GM10847 (cell line): Measurements from ENCODE around the gene TTC33.

Experiments
- POLR2A ChIP-seq: IDR thresholded peaks from 2 replicates; pipeline ENCODE4 v1.6.1; 2011; ENCODE audit not compliant: insufficient read length; ENCODE audit errors: extremely low read depth

The TTC33 gene

DNA sequence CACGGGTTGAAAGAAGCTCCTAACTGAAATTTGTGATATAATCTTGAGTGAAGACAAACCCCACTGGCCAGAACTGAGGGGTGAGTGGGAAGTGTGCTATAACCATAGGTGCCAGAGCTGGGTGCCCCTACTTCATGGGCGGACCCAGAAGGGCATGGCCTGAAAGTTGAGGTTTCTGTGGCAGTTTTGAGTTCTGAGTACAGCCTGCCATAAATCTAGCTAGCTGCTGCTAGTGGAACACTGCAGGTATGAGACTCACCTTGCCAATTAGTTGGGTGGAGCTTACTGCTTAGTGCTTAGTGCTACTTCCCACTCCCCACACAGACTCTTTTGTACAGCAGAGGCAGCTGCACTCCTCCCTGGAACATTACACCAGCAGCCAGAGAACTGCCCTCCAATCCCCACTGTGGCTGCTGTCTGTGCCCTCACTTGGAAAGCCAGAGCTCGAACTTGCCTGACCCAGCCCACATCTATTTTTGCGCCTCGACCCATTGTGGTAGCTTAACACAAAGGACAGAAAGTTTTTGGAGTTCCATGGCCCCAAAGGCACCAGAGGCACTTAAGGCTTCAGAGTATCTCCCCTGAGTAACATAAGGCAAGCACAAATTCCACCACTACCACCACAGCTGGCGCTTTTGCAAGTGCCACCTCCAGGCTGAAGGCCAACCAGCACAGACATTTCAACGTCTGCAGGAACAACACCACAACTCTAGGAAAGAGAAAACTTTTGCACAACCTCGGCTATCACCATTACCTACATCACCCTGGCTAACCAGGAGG lies 103.1 kb downstream of the TTC33 start:
- TF ChIP-seq POLR2A, result no peak

DNA sequence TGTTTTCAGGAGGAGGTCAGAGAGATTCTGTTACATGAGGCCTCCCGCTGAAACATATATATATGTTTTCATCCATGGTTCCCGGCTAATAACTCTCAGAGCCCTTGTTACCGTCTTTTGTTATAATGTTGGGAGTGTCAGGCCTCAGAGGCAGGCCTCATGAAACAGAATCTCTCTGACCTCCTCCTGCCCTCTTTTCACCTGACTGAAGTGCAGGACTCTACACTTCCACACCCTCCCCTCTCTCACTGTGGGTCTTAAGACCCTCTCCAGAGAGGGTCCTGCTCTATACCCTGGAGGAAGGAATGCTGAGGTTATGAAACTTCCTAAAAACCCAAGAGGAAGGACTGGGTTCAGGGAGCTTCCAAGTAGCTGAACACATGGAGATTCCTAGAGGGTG lies 104.6 kb downstream of the TTC33 start:
- no peak for TF ChIP-seq POLR2A

DNA sequence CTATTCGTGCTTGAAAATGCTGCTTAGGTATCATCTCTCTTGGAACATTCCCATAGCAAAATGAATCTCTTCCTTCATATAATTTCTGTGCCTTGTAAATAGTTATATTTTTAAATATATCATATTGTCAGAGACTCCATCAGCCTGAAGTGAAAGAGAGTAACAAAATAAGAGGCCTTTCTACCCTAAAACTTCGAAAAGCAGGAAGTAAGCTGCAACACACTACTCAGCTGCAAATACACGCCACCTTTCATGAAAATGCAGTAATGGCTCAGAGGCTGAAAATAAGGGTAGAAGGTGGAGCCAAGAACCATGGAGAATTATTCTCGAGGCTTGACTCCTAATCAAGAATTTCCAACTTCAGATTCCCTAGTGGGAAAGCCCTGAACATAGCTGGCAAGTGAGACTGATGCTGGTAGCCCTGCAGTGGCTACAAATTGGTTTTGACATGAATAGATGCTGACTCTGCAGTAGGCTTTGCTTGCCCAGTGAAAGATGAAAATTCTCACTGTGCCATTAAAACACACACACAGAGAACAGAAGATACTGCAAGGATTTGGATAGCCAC lies 106.2 kb downstream of the TTC33 start:
- no peak for TF ChIP-seq POLR2A

DNA sequence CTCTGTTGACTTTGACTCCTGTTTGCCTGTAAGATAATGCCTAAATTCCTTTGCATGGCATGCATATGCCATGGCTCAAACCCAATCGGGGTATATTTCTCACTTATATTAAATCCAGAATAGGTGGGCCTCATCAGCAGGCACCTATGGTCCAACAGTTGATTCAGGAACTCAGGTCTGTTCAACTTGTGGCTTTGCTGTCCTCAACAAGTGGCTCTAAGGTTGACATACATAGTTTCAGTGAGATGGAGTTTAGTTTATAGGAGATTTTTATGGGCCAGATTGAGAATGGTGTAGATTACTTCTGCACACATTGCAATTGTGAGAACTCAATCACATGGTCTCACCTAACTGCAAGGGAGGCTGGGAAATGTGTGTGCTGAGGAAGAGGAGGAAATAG lies 107.6 kb downstream of the TTC33 start:
- TF ChIP-seq POLR2A, result no peak

DNA sequence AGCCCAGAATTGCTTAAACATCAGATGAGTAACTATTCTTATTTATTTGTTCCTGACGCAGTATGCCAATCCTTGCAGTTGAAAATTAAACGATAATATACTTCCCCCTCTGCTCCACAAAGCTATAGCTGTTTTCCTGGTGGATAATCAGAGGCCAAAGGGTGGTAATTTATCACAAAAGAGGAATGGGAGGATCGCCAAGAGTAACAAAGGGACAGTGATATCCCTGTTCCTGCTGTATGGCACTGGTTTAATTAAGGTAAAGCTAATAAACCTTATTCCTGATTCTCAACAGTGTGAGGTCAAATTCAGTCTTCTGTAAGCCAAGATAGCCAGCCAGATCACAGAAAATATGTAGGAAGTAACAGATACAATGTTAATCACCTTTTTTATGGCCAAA lies 109.5 kb downstream of the TTC33 start:
- no peak for TF ChIP-seq POLR2A

DNA sequence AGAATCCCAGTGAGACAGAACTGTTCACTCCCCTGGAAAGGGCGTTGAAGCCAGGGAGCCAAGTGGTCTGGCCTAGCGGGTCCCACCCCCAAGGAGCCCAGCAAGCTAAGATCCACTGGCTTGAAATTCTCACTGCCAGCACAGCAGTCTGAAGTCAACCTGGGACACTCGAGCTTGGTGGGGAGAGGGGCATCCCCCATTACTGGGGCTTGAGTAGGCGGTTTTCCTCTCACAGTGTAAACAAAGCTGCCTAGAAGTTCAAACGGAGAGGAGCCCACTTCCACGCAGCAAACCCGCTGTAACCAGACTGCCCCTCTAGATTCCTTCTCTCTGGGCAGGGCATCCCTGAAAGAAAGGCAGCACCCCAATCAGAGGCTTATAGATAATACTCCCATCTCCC lies 121.2 kb downstream of the TTC33 start:
- TF ChIP-seq POLR2A, result no peak

DNA sequence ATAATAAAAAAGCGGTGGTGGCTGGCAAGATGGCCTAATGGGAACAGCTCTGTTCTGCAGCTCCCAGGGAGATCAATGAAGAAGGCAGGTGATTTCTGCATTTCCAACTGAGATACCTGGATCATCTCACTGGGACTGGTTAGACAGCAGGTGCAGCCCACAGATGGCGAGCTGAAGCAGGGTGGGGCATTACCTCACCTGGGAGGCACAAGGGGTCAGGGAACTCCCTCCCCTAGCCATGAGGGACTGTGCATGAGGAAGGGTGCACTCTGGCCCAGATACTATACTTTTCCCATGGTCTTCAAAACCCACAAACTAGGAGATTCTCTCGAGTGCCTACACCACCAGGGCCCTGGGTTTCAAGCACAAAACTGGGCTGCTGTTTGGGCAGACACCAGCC lies 121.6 kb downstream of the TTC33 start:
- no peak for TF ChIP-seq POLR2A

DNA sequence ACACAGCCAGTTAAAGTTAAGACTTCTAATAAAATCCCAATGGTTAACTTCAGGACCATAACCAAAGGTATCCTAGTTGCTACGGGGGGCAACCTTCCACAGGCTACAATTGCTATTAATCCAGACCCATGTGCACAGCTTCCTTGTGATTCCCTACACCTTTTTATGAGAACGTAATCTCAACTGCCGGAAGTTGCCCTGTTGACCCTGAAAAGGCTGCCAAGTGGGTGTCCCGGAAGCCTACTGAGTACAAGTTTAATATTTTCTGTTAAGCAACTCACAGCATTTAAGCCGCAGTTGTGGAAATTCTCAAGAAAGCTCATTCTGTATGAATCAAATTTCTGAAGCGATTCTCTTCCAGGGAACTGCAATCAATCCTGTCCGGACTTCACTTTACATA lies 124.5 kb downstream of the TTC33 start:
- no peak for TF ChIP-seq POLR2A

DNA sequence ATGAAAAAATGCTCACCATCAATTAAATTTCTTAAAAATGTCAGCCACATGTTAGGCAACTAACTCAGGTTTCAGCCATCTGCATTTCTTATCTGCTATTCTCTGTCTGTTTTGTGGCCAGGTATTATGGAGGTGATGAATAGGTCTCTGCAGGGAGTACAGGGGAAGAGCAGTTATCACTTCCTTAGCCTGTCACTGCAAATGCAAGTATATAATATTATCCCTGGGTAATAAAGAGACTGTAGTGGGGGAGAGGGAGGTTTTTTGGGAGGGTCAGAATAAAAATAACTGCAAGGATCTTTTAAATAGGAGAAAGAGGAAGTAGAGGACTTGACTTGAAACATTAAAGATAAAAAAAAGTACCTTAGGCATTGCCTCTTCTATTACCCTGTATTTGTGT lies 125.6 kb downstream of the TTC33 start:
- no peak for TF ChIP-seq POLR2A

DNA sequence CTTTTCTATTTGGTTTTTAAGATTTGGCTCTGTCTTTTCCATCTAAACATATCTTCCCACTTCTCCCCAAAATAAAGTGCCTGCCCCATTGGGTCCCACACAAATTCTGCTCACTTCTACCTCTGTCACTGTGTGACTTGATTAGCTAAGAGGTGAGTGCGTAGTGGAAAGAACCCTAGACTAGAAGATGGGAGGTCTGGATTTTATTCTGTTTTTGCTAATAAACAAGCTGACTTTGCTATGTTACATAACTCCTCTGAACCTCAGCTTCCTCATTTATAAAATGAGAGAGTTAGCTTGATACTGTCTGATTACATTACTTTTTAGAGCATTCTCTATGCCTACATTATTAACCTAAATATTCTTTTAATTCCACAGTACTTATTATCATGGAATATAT lies 127.4 kb downstream of the TTC33 start:
- TF ChIP-seq POLR2A, result no peak

DNA sequence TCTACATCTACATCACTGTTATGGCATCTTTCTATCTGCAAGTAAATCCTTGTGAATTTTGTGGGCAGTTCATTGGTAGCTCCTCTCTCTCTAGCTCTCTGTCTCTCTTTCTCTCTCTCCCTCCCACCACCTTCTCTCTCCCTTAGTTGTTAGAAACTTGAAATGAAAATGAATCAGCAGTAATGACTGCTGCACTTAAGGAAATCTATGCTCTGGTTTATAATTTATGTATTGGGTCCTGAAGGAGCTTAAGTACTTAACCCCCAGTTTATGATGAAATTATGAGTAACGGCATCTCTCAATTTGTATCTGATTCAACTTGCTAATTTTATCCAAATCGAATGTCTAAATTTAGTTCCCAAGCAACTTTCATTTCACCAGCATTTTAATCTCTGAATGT lies 128.1 kb downstream of the TTC33 start:
- TF ChIP-seq POLR2A, result no peak

DNA sequence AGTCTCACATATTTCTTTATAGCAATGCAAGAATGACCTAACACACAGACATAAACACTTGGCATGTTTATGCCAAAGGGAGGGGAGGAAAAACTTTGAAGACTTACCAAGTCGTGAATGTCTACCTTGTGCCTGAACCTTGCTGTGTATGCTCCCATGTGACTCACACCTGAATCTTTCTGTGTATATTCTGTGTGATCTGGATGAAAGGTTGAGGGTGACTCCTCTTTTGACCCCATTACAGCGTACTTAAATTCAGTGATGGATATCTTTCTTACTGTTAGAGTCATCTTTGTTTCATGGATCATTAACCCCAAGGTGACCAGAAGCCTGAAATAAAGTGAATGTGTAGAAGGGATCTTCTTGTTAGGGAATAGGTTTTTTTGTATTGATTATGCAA lies 129.0 kb downstream of the TTC33 start:
- no peak for TF ChIP-seq POLR2A

DNA sequence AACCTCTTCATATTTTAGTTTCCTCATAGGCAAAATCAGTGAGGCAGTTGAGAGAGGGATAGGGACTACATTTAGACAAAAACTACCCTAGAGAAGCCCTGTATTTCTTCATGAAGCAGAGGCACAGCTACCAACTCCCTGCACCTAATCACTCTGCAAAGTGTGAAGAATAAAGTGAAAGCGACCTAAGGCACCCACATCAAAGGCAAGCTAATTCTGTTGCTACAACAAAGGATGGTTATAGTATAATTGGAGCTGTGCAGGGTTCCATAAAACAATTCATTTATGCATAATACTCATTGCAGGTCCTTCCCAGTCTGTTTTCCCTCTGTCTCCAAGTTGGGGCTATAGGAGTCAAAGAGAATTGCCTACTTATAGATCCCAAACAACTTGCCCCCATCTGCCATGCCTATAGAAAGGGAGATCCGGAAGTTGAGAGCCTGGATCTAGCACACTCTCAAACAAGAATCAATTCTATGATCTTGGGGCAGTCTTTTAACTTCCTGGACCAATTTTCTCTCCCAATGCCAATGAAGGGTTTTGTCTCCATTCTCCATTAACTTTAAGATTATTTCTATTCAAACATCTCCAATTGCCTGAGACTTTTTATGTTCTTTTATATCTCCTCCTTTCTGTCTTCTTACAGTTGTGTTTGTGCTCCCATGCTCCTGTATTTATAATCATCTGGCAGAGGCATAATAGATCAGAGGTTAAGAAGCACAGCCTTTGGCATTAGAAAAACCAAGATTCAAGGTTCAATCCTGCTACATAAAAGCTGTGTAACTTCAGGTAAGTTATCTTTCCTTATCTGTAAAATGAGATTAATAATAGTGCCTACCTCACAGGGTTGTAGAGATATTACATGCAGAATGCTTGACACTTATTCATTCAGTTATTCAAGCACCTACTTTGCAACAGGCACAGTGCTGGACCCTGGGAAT lies 132.0 kb downstream of the TTC33 start:
- TF ChIP-seq POLR2A, result no peak

DNA sequence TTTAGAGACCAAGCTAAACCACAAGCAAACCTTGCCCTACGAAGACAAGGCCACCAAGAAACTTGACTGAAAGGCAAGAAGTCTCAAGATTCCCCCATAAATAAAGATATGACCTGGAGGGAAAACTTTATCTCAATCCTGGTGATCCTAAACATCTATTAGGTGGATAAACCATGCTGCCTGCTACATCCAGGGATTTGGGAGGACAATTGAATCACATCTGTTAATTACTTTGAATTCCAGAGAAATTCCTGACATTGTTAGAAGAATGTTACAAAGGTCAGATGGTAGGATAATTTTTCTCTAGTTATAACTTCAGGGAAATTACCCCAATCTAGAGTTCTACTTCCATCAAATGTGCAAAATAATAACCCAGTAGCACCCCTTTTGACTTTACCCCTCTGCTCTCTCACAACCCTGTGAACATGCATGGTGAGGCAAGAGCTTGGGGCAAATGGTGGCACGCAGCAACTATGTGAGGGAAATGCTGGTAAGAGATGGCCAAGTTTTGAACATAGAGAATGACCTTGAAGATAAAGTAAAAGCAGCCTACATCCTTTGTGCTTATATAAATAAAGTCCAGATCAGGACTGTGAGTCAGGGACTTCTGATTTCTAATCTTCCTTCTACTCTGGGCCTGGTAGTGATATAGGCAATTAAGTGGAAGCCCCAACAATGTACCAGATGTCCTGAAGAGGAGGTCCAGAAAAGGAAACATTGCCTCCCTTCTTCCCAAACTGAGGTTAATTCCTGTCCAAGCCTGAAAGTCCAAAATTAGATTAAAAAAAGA lies 133.1 kb downstream of the TTC33 start:
- TF ChIP-seq POLR2A, result no peak

DNA sequence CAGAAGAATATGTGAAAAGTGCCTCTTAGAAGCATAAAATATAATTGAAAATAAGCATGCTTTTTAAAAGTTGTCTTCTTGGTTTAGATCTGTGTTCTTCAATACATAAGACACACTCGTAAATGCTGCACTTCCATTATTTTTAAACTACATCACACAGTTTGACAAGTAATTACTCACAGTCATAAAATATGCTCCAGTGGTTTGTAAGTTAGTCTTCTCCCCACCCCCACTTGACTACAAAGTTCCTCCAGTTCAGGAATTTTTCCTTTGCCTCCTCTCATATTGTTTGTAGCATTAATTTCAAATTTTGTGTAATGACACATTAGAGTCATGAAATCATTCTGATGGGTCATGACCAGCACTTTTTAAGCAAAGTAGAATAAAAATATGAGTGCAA lies 136.3 kb downstream of the TTC33 start:
- TF ChIP-seq POLR2A, result no peak
